Thyroid gland (tissue), 4 donors: ENCODE data around the gene EML6.

Experiments used
- CTCF ChIP-seq, 6 experiments: fragments of 200-600 bp in 3 of 6; fragments of 450-650 bp in 3 of 6; sonication (generic) in 3 of 6; IDR thresholded peaks; one replicate each; pipeline ENCODE4 v1.5.1; 2016 to 2019; ENCODE audit warnings: antibody characterized with exemption in 6 of 6, mild to moderate bottlenecking in 2 of 6, inconsistent platforms in 1 of 6, moderate library complexity in 1 of 6
- POLR2A ChIP-seq, 2 donors: fragments of 450-650 bp; IDR thresholded peaks; one replicate each; pipeline ENCODE4 v1.6.1; 2017; ENCODE audit warnings: antibody characterized with exemption in 2 of 2, mild to moderate bottlenecking in 2 of 2, moderate library complexity in 1 of 2

DNA sequence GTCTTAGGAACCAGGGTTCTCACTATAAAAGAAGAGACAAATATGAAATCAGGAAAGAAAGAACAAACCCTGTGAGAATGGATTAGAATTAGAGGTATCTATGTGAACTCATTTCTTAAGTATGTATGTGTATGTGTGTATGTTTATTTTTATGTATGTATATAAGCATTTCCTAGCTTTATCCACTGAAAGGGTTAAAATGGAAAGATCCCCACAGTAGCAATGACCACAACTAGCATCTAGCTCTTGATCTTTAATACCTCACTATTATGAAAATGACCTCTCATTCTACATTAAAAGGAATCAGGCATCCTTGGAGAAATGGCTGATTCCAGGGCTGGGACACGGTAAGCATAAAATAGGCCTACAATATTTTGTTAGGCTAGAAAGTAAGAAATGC, 295.2 kb downstream of the EML6 start:
- TF ChIP-seq CTCF (IDR thresholded peaks at IDR 0.05) (no peak), POLR2A (IDR thresholded peaks at IDR 0.05) (no peak)
